PC-3 (cell line): ENCODE measurements around the gene PKDREJ. TPM values are rescaled to one million over a fixed set of nuclear protein-coding genes. Genes with fewer than 3 reads are reported as not detected.

Experiments used
- ATAC-seq: fragments of 200-7000 bp; cut with Tn5 transposase; 2 replicates; pipeline ENCODE4 v1.9.1; 2020; ENCODE audit warnings: mild to moderate bottlenecking, moderate library complexity
- BruUV-seq: library from RNA; stranded (reverse); fragments of 400-500 nt; replicated peaks from 2 replicates; lab custom pipeline; 2021; lab: Mats Ljungman, UMichigan
- CTCF ChIA-PET: fragments of 300-600 bp; sonication (Branson Sonifier 250); formaldehyde crosslinking; loops from one replicate; lab custom pipeline; 2022; ENCODE audit warnings: antibody characterized with exemption; lab: Charles Lee
- POLR2A ChIA-PET: fragments of 300-600 bp; sonication (Branson Sonifier 250); formaldehyde crosslinking; loops from one replicate; lab custom pipeline; 2022; ENCODE audit warnings: antibody characterized with exemption; ENCODE audit not compliant: unreplicated experiment; lab: Charles Lee
- DNase-seq: peaks from one replicate; pipeline ENCODE4 v3.0.0-alpha.2; 2015
- H2AFZ ChIP-seq: fragments of 300-600 bp; sonication (generic); 2 replicates; pipeline ENCODE4 v1.6.0; 2016; ENCODE audit warnings: antibody characterized with exemption, low read length
- H3F3A ChIP-seq: fragments of 300-600 bp; sonication (generic); one replicate; pipeline ENCODE4 v1.6.0; 2017; ENCODE audit warnings: antibody characterized with exemption, low read length, control low read depth, mild to moderate bottlenecking; ENCODE audit not compliant: unreplicated experiment
- H3K27ac ChIP-seq: fragments of 300-600 bp; sonication (generic); 2 replicates; pipeline ENCODE4 v1.5.1; 2016; ENCODE audit warnings: mild to moderate bottlenecking, low read length
- H3K27me3 ChIP-seq: fragments of 300-600 bp; sonication (generic); 2 replicates; pipeline ENCODE4 v1.6.1; 2016; ENCODE audit warnings: low read length, mixed read lengths
- H3K36me3 ChIP-seq: fragments of 300-600 bp; sonication (generic); 2 replicates; pipeline ENCODE4 v1.6.1; 2016; ENCODE audit warnings: low read depth, mixed run types, low read length, mixed read lengths
- H3K4me1 ChIP-seq: fragments of 300-600 bp; sonication (generic); 2 replicates; pipeline ENCODE4 v1.5.1; 2016; ENCODE audit warnings: low read length; ENCODE audit not compliant: insufficient read depth
- H3K4me2 ChIP-seq: fragments of 300-600 bp; sonication (generic); 2 replicates; pipeline ENCODE4 v1.6.0; 2016; ENCODE audit warnings: low read length
- H3K4me3 ChIP-seq: fragments of 300-600 bp; sonication (generic); 2 replicates; pipeline ENCODE4 v1.5.1; 2016; ENCODE audit warnings: mild to moderate bottlenecking, low read length, mixed read lengths
- H3K79me2 ChIP-seq: fragments of 300-600 bp; sonication (generic); 2 replicates; pipeline ENCODE4 v1.6.1; 2017; ENCODE audit warnings: low read length, mixed read lengths
- H3K9ac ChIP-seq: fragments of 300-600 bp; sonication (generic); 2 replicates; pipeline ENCODE4 v1.6.0; 2016; ENCODE audit warnings: mild to moderate bottlenecking, low read length
- H3K9me2 ChIP-seq: fragments of 300-600 bp; sonication (generic); replicated peaks from 2 replicates; pipeline ENCODE4 v1.6.1; 2016; ENCODE audit warnings: mixed run types, low read length, mixed read lengths
- H3K9me3 ChIP-seq: fragments of 300-600 bp; sonication (generic); 2 replicates; pipeline ENCODE4 v1.6.1; 2016; ENCODE audit warnings: low read length, mixed read lengths
- H4K20me1 ChIP-seq: fragments of 300-600 bp; sonication (generic); 2 replicates; pipeline ENCODE4 v1.6.1; 2016; ENCODE audit warnings: low read length, mixed read lengths
- CTCF ChIP-seq: fragments of 300-600 bp; sonication (generic); conservative IDR thresholded peaks from 2 replicates; pipeline ENCODE4 v1.5.1; 2017; ENCODE audit warnings: antibody characterized with exemption, low read depth, mild to moderate bottlenecking, low read length
- EZH2 ChIP-seq: fragments of 300-600 bp; sonication (generic); IDR thresholded peaks from one replicate; pipeline ENCODE4 v1.6.1; 2017; ENCODE audit warnings: antibody characterized with exemption, mild to moderate bottlenecking, low read length; ENCODE audit not compliant: unreplicated experiment
- EZH2phosphoT487 ChIP-seq: fragments of 300-600 bp; sonication (generic); IDR thresholded peaks from 2 replicates; pipeline ENCODE4 v1.6.1; 2018; ENCODE audit warnings: mild to moderate bottlenecking, antibody characterized with exemption, low read length, borderline replicate concordance
- intact Hi-C: fragments of 100-400 bp; cut with micrococcal nuclease; formaldehyde crosslinking; loops from 2 replicates; pipeline ENCODE4 v1.9.0; 2023
- total RNA-seq: library from RNA; depleted of rRNA; stranded (reverse); fragments of >200 nt; gene quantifications from 2 replicates; pipeline ENCODE4 v1.2.3, GENCODE V29; 2014

Gene PKDREJ
- total RNA-seq, 1 experiment from 2014 or later = not detected

- Histone ChIP-seq H3K9me3 (no peaks in the 10 kb centered on the region), H4K20me1 (peaks cover 10% of the 10 kb centered on the region; the same call in 1 of the 2 replicates), H3K4me2 (no peak overlapping the region), H3K27me3 (no peaks in the 10 kb centered on the region), H3K4me3 (no peak overlapping the region), H3K27ac (no peak overlapping the region), H3K79me2 (peaks cover 75% of the 10 kb centered on the region), H2AFZ (no peak overlapping the region), H3K9me2 (no peaks in the 10 kb centered on the region), H3F3A (no peaks in the 10 kb centered on the region), H3K4me1 (peaks cover 18% of the 10 kb centered on the region), H3K36me3 (peaks cover 22% of the 10 kb centered on the region), H3K9ac (no peak overlapping the region)
- ATAC-seq (no peak), DNase-seq (no peak)
- ChIA-PET POLR2A (no interaction called here), CTCF (no interaction called here)
- TF ChIP-seq EZH2 (no peak), CTCF (no peak), EZH2phosphoT487 (no peak)
- intact Hi-C loops = no loop called here
- BruUV-seq = no TSS peak
Measured at GRCh38 chr22:46300491-46300890, 37.3 kb upstream of the PKDREJ start.

GRCh38 chr22:46299101-46299500 lies 36.0 kb upstream of the PKDREJ start:
- Histone ChIP-seq H3K79me2 (peaks cover 61% of the 10 kb centered on the region), H3K9me2 (no peaks in the 10 kb centered on the region), H3K4me1 (peaks cover 18% of the 10 kb centered on the region), H3F3A (no peaks in the 10 kb centered on the region), H4K20me1 (peaks cover 10% of the 10 kb centered on the region; the same call in 1 of the 2 replicates), H3K27ac (no peak overlapping the region), H3K27me3 (no peaks in the 10 kb centered on the region), H3K9ac (no peak overlapping the region), H3K4me3 (no peak overlapping the region), H3K4me2 (no peak overlapping the region), H3K9me3 (no peaks in the 10 kb centered on the region), H2AFZ (no peak overlapping the region), H3K36me3 (peaks cover 18% of the 10 kb centered on the region)
- POLR2A ChIA-PET = no interaction called here
- intact Hi-C loops = loop anchor here (5.0 kb wide), 1 partner anchor 177 kb away; no protein-coding TSS in a partner anchor
- no TSS peak for BruUV-seq
- no peak for TF ChIP-seq EZH2
- no peak for TF ChIP-seq EZH2phosphoT487
- TF ChIP-seq CTCF = no peak
- DNase-seq (no peak), ATAC-seq (no peak)
- CTCF ChIA-PET = no interaction called here

- Histone ChIP-seq H4K20me1 (no peaks in the 10 kb centered on the region), H3K79me2 (peaks cover 44% of the 10 kb centered on the region), H3K36me3 (peaks cover 18% of the 10 kb centered on the region), H3K4me1 (peaks cover 13% of the 10 kb centered on the region), H3K9me2 (no peaks in the 10 kb centered on the region), H3K9ac (peak overlapping the region; percentile 76), H3K4me3 (peak overlapping the region; percentile 84), H2AFZ (peak overlapping the region; percentile 67), H3K4me2 (peak overlapping the region; percentile 98), H3K27me3 (no peaks in the 10 kb centered on the region), H3K27ac (no peak overlapping the region), H3K9me3 (no peaks in the 10 kb centered on the region), H3F3A (no peaks in the 10 kb centered on the region)
- peak; percentile 43 for DNase-seq
- ChIA-PET POLR2A (no interaction called here), CTCF (no interaction called here)
- BruUV-seq = TSS peak; percentile 26
- peak; percentile 32 for ATAC-seq
- TF ChIP-seq CTCF (no peak), EZH2phosphoT487 (no peak), EZH2 (no peak)
- intact Hi-C loops = loop anchor here (5.0 kb wide), 1 partner anchor 175 kb away; no protein-coding TSS in a partner anchor
Measured at GRCh38 chr22:46297151-46297812, 34.1 kb upstream of the PKDREJ start.
